ENCODE data around the gene RASD2.
A peak's percentile ranks its signal among the peaks of the same experiment; 100 is the strongest.

Gene RASD2

GRCh38 chr22:35581023-35581413 lies 40.4 kb downstream of the RASD2 start:
- no peak for DNase-seq

DNA sequence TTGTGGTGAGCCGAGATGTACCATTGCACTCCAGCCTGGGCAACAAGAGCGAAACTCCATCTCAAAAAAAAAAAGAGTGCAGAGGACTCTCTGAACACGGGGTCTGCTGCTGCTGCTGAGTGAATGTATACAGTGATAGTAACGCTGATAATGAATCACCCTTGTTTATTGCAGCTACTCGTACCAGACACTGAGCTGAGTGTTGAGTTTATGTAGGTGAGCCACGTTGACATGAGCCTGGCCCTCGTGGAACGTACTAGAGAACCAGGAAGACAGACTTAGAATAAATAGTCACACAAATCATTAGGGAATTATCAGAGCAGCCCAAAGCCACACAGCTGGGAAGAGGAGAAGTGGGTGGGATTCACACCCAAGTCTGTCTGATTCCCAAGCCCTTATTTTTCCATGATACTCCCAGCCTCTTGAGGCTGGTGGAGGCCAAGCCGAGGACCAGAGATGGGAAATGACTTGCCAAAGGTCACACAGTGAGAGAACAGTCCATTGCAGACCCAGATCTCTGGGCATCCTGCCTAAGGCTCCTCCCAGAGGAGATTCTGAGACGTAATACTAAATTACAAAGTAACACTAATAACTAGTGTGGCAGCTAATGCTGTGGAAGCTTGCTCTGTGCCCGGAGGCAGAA lies 41.7 kb downstream of the RASD2 start:
- DNase-seq, result no peak

GRCh38 chr22:35582861-35583670 lies 42.4 kb downstream of the RASD2 start:
- peak in 49 of 58 donors; percentile 8 to 73 (median 33) for DNase-seq

DNA sequence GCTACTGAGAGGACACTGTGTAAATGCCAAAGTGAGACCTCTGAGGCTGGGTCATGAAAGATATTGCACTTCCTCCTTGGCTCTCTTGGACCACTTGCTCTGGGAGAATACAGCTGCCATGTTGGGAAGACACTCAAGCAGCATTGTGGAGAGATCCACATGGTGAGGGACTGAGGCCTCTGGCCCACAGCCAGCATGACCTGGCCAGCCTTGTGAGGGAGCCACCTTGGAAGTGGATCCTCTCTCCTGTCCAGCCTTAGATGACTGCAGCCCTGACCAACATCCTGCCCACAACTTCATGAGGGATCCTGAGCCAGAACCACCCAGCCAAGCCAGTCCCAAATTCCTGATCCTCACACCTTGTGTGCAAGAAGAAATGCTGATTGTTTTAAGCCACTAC lies 46.1 kb downstream of the RASD2 start:
- DNase-seq, result no peak

DNA sequence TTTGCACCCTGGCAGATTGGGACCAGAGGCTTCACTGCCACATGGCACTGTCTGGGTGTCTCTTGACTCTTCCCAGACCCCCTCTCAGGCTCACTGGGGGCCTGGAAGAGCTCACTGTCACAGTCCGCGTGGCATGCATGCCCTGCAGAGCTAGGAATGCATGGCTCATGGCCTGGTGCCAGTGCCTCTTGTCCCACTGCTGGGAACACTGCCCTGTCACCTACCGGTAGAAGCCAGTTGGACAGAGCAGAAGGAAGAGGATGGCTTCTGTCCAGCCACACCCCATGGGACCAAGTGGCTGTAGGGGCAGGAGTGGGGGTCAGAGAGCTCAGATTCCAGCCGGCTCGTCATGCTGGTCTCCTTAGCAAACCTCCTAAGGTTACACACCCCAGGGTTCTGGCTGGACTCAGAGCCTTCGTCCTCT lies 46.8 kb downstream of the RASD2 start:
- DNase-seq, result peak in 21 of 58 donors; percentile 8 to 41 (median 20)

DNA sequence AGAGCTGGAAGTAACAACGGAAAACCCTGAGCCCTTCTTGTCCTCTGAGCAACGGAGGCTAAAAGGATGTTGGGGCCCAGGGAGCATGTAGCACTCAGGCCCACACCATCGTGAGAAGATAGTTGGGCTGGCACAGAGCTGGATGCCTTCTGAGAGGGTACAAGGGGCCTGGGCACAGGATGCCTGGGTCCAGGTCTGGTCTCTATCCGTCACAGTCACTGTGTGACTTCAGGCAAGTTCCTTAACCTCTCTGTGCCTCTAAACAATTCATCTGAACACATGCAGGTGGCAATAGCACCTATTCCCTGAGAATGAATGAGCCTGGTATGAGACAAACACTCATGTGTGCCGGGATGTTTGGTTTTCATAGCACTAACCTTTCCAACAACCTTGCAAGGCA lies 47.3 kb downstream of the RASD2 start:
- no peak for DNase-seq

GRCh38 chr22:35589071-35589755 lies 48.6 kb downstream of the RASD2 start:
- DNase-seq, result no peak

GRCh38 chr22:35589756-35590093 lies 49.1 kb downstream of the RASD2 start:
- no peak for DNase-seq

GRCh38 chr22:35590634-35591295 lies 50.1 kb downstream of the RASD2 start:
- no peak for DNase-seq

- DNase-seq, result no peak
Measured at GRCh38 chr22:35591714-35592417, 51.2 kb downstream of the RASD2 start.

GRCh38 chr22:35592418-35592967 lies 51.9 kb downstream of the RASD2 start:
- DNase-seq, result no peak

DNA sequence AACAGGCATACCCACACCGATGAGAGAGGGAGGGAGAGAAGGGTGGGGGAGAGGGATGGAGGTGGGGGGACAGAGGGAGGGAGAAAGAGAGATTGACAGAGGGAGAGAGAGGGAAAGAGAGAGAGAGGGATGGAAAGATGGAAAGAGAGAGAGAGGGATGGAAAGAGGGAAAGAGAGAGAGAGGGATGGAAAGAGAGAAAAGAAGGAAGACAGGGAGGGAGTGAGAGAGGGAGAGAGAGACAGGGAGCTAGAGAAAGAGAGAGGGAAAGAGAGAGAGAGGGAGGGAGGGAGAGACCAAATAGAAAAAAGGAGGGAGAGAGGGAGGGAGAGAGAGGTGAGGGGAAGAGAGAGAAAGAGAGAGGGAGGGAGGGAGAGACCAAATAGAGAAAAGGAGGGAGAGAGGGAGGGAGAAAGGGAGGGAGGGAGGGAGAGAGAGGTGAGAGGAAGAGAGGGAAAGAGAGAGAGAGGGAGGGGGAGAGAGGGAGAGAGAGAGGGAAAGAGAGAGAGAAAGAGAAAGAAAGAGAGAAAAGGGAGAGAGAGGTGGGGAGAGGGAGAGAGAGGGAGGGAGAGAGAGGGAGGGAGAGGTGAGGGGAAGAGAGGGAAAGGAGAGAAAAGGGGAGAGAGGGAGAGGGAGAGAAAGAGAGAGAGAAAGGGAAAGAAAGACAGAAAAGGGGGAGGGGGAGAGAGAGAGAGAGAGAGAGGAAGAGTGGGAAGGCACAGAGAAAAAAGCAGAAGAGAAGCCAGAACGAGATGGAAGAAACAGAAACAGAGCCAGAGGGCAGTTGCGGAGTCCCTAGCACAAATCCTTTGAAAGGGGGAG lies 52.6 kb downstream of the RASD2 start:
- DNase-seq, result no peak

GRCh38 chr22:35593891-35594470 lies 53.4 kb downstream of the RASD2 start:
- DNase-seq, result no peak

- no peak for DNase-seq
Measured at GRCh38 chr22:35594686-35595085, 54.1 kb downstream of the RASD2 start.

- peak in 3 of 58 donors; percentile 5 to 10 (median 8) for DNase-seq
Measured at GRCh38 chr22:35596821-35597220, 56.2 kb downstream of the RASD2 start.

DNA sequence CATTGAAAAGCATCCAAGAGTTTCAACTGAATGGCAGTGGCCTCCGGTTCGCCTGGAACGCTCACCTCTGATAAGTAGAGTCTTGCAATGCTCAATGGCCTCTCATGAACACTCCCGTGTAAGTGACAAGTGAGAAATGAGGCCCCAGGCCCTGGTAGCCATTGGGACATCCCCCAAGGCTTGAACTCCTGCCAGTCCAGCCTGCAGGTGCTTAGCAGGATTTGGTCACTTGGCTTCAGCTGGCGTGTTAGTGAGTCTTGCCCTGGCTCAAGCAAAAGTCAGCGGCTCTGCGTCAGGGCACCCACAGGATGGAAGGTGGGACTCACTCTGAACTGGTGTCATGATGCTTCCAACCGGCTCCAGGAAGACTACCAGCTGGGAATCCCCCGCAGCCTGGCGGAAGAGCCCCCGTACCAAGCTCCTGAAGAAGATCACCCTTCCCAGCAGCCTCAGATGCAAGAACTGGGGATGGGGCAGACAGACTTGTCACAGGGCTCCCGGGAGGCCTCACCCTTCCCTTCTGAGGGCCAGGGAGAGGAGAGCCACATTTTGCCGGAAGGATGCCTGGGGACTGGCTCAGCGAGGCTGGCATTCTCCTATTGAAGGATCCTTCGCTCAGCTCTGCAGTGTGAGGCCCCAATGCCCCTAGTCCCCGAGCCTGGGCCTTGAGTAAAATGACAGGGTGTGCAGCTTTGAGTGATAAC lies 57.2 kb downstream of the RASD2 start:
- no peak for DNase-seq

DNA sequence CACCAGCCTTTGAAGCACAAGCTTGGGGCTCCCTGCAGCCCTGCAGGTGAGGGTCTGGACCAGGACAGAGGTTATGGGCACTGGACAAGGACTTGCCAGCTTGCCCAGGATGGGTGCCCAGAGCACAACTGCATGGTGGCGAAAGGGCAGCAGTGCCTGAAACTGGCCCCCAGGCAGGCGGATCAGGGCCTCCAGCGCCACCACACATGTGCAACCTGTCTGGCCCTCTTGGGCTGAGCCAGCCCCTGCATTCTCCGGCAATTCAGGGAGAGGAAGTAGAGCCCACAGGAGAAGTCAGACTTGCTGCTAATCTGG lies 57.7 kb downstream of the RASD2 start:
- DNase-seq, result no peak

DNA sequence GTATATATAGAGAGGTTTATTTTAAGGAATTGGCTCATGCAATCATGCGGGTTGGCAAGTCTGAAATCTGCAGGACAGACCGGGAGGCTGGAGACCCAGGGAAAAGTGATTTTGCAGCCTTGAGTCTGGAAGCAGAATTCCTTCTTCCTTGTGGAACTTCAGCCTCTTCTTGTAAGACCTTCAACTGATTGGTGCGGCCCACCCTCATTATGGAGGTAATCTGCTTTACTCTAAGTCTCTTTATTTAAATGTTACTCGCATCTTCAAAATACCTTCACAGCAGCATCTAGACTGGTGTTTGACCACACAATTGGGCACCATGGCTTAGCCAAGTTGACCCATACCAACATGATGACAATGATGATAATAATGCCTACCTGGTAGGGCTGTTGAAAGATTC lies 58.7 kb downstream of the RASD2 start:
- DNase-seq, result no peak

DNA sequence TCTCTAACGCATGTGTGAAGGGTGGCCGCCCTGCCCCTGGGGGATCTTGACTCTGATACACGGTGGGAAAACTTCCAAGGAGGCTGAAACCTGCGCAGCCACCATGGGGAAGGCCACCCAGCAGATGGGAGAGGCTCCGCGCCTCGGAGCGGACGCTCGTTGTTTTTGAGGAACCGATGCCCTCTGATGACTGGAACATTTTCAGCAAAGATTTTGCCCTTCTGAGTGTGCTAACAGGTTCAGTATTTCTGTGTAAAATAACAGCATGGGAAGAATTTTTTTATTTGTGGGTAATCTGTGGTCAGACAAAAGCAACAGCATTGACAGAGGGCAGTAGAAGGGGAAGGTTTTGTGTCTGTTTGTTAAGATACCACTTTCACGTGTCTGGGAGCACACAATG lies 59.8 kb downstream of the RASD2 start:
- no peak for DNase-seq

Data from anterior cingulate cortex (tissue), 58 donors.